Measurements from ENCODE around the gene UCK2. TPM values are rescaled to one million over a fixed set of nuclear protein-coding genes. Genes with fewer than 3 reads are reported as not detected.

Gene UCK2
- total RNA-seq, 1 experiment from 2014 or later = 77.9 TPM

DNA sequence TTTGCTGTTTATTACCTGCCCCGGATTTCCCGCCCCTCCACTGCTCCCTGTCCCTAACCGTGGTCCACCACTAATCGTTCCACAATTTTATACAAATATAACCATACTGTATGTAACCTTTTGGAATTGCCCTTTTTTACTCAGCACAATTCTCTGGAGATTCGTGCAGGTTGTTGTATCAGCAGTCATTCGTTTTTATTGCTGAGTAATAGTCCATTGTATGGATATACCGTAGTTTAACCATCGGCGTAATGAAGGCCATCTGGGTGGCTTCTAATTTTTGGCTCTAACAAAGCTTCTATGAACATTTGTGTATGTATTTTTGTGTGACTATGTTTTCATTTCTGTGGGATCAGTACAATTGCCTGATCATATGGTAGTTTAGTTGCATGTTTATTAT lies 50.0 kb downstream of the UCK2 start:
- no peak overlapping the region for H3K9ac ChIP-seq (ENCODE audit: extremely low read depth, insufficient read length, low read length)
- no peaks in the 10 kb centered on the region; the same call in 1 of the 2 replicates for H3K4me1 ChIP-seq (ENCODE audit: insufficient read depth, low read length)
- no peak overlapping the region for H3T11ph ChIP-seq (ENCODE audit: low read length)
- no peaks in the 10 kb centered on the region for H4K20me1 ChIP-seq (ENCODE audit: control insufficient read depth, insufficient read depth, insufficient read length)
- H2BK120ac ChIP-seq (ENCODE audit: low read depth, low read length, poor library complexity, severe bottlenecking) = no peak overlapping the region
- H3K4me1 Mint-ChIP-seq = peaks cover 26 to 30% of the 10 kb centered on the region in 2 experiments
- TF ChIP-seq, protein P1, sequence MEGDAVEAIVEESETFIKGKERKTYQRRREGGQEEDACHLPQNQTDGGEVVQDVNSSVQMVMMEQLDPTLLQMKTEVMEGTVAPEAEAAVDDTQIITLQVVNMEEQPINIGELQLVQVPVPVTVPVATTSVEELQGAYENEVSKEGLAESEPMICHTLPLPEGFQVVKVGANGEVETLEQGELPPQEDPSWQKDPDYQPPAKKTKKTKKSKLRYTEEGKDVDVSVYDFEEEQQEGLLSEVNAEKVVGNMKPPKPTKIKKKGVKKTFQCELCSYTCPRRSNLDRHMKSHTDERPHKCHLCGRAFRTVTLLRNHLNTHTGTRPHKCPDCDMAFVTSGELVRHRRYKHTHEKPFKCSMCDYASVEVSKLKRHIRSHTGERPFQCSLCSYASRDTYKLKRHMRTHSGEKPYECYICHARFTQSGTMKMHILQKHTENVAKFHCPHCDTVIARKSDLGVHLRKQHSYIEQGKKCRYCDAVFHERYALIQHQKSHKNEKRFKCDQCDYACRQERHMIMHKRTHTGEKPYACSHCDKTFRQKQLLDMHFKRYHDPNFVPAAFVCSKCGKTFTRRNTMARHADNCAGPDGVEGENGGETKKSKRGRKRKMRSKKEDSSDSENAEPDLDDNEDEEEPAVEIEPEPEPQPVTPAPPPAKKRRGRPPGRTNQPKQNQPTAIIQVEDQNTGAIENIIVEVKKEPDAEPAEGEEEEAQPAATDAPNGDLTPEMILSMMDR (conservative IDR thresholded peaks at IDR 0.05) = no peak
- no peak overlapping the region for H4K8ac ChIP-seq (replicated peaks; ENCODE audit: insufficient read length, low read depth, low read length)
- H3K56ac ChIP-seq (ENCODE audit: insufficient read length, low read depth, low read length) = no peak overlapping the region
- H2BK5ac ChIP-seq (ENCODE audit: insufficient read length, low read length) = no peak overlapping the region
- no peaks in the 10 kb centered on the region for H3K23me2 ChIP-seq (ENCODE audit: insufficient read length, low read depth, low read length, poor library complexity, severe bottlenecking)
- no peak for DNase-seq
- H3K23ac ChIP-seq (ENCODE audit: insufficient read length, low read depth, low read length) = no peak overlapping the region
- H4K5ac ChIP-seq (ENCODE audit: insufficient read length, low read depth, low read length) = no peak overlapping the region
- H2AK5ac ChIP-seq (ENCODE audit: insufficient read length, low read length) = no peak overlapping the region
- H2AFZ ChIP-seq (ENCODE audit: low read length) = no peak overlapping the region
- peaks cover 10% of the 10 kb centered on the region for H3K79me1 ChIP-seq (ENCODE audit: insufficient read depth, low read depth, low read length, poor library complexity, severe bottlenecking)
- no peak overlapping the region for H3K14ac ChIP-seq (ENCODE audit: insufficient read depth, low read length)
- no peaks in the 10 kb centered on the region for H3K27me3 Mint-ChIP-seq (ENCODE audit: low read depth)
- no peak overlapping the region for H2BK12ac ChIP-seq (ENCODE audit: insufficient read length, low read depth, low read length)
- no peaks in the 10 kb centered on the region for H3K27me3 ChIP-seq (ENCODE audit: insufficient read depth, low read length)
- no peak overlapping the region for H4K91ac ChIP-seq (ENCODE audit: insufficient read length, low read depth, low read length)
- no peak overlapping the region for H3K18ac ChIP-seq (ENCODE audit: insufficient read length, low read depth, low read length)
- H3K36me3 Mint-ChIP-seq (ENCODE audit: insufficient read depth in 1 of 3, low read depth in 3 of 3) = peaks cover 41 to 59% (median 49%) of the 10 kb centered on the region in 3 experiments
- WGBS (ENCODE audit: extremely low coverage, insufficient read length, low lambda C conversion rate) = no CpG with 5 or more reads among the region's 9 CpGs
- no peak overlapping the region for H3K4me2 ChIP-seq (ENCODE audit: insufficient read depth, insufficient read length, low read length)
- no peak overlapping the region for H3K4ac ChIP-seq (ENCODE audit: low read depth, low read length)
- H3K4me3 Mint-ChIP-seq = no peak overlapping the region
- no peak overlapping the region for H2BK20ac ChIP-seq (ENCODE audit: low read depth, low read length, poor library complexity, severe bottlenecking)
- peaks cover 58% of the 10 kb centered on the region; the same call in 1 of the 2 replicates for H3K79me2 ChIP-seq (ENCODE audit: insufficient read depth, low read length)
- H3K9me3 ChIP-seq (ENCODE audit: control insufficient read depth, low read depth, low read length) = no peaks in the 10 kb centered on the region
- H3K27ac Mint-ChIP-seq = no peak overlapping the region
- no peak overlapping the region for H2BK15ac ChIP-seq (ENCODE audit: low read depth, low read length)
- no peak overlapping the region for H3K27ac ChIP-seq (ENCODE audit: insufficient read length, low read depth, low read length)
- peaks cover 22 to 41% of the 10 kb centered on the region in 2 experiments for H3K9me3 Mint-ChIP-seq
